HCT116 (cell line): ENCODE measurements around the gene NAALADL2. TPM values are rescaled to one million over a fixed set of nuclear protein-coding genes. Genes with fewer than 3 reads are reported as not detected.

Source experiments
- ATAC-seq: fragments of 200-7000 bp; cut with Tn5 transposase; 2 replicates; pipeline ENCODE4 v1.9.1; 2020; ENCODE audit warnings: mild to moderate bottlenecking, moderate library complexity
- BruUV-seq: library from RNA; stranded (reverse); fragments of 400-500 nt; replicated peaks from 2 replicates; lab custom pipeline; 2021; lab: Mats Ljungman, UMichigan
- CTCF ChIA-PET: fragments of 300-600 bp; sonication (Branson Sonifier 250); formaldehyde crosslinking; loops from one replicate; lab custom pipeline; 2021; ENCODE audit warnings: antibody characterized with exemption; lab: Charles Lee
- POLR2A ChIA-PET: fragments of 300-600, 350-600 bp; sonication (Branson Sonifier 250); formaldehyde crosslinking; loops from one replicate; lab custom pipeline; 2021; ENCODE audit warnings: antibody characterized with exemption; lab: Charles Lee
- RAD21 ChIA-PET, 2 experiments: fragments of 300-600 bp; sonication (Branson Sonifier 250); formaldehyde crosslinking; loops; one replicate each; lab custom pipeline; 2023; ENCODE audit warnings: low total read pairs in 2 of 2; ENCODE audit not compliant: uncharacterized antibody in 2 of 2, unreplicated experiment in 2 of 2, low non-redundant PET in 1 of 2; lab: Charles Lee
- DNase-seq: peaks from one replicate; pipeline ENCODE4 v3.0.0-alpha.2; 2010; ENCODE audit warnings: low read depth, low spot score
- H2AFZ ChIP-seq: fragments of 200-600 bp; shearing (Covaris generic), sonication (generic); 2 replicates; pipeline ENCODE4 v1.6.1; 2017; ENCODE audit warnings: low read depth, mixed run types, mixed read lengths, antibody characterized with exemption, low read length; ENCODE audit not compliant: poor library complexity, severe bottlenecking
- H3K27ac ChIP-seq: 2 replicates; pipeline ENCODE4 v1.5.1; 2012; ENCODE audit warnings: low read depth, low read length
- H3K27me3 ChIP-seq: fragments of 200-600 bp; sonication (generic); 2 replicates; pipeline ENCODE4 v1.6.1; 2016; ENCODE audit warnings: mixed run types, low read length, mixed read lengths; ENCODE audit not compliant: insufficient read depth
- H3K36me3 ChIP-seq, 2 experiments: fragments of 200-500 bp in 1 of 2; fragments of 200-600 bp in 1 of 2; sonication (Bioruptor generic) in 1 of 2; sonication (generic) in 1 of 2; 2 replicates each; pipeline versions ENCODE4 v1.5.1 to v1.6.1; 2014 to 2016; ENCODE audit warnings: low read length in 2 of 2, inconsistent platforms in 1 of 2, mixed read lengths in 1 of 2, mixed run types in 1 of 2; ENCODE audit not compliant: insufficient read depth in 2 of 2, control insufficient read depth in 1 of 2
- H3K4me1 ChIP-seq, 2 experiments: fragments of 200-600 bp in 1 of 2; sonication (generic) in 1 of 2; 2 replicates each; pipeline versions ENCODE4 v1.5.1 to v1.6.1; 2012 to 2017; ENCODE audit warnings: low read length in 2 of 2, inconsistent platforms in 1 of 2, mild to moderate bottlenecking in 1 of 2, mixed read lengths in 1 of 2, mixed run types in 1 of 2, moderate library complexity in 1 of 2; ENCODE audit not compliant: insufficient read depth in 2 of 2, control insufficient read depth in 1 of 2
- H3K4me2 ChIP-seq: fragments of 200-600 bp; sonication (generic); 2 replicates; pipeline ENCODE4 v1.6.1; 2017; ENCODE audit warnings: mixed run types, low read length, mixed read lengths
- H3K4me3 ChIP-seq, 2 experiments: fragments of 200-600 bp in 1 of 2; sonication (generic) in 1 of 2; replicated peaks in 1 of 2; 2 replicates each; pipeline ENCODE4 v1.5.1; 2011 to 2016; ENCODE audit warnings: low read length in 2 of 2, control low read depth in 1 of 2, low read depth in 1 of 2, mild to moderate bottlenecking in 1 of 2, mixed read lengths in 1 of 2, mixed run types in 1 of 2
- H3K79me2 ChIP-seq: fragments of 200-600 bp; sonication (generic); 2 replicates; pipeline ENCODE4 v1.6.1; 2017; ENCODE audit warnings: mild to moderate bottlenecking, mixed run types, low read length, moderate library complexity, mixed read lengths; ENCODE audit not compliant: insufficient read depth
- H3K9ac ChIP-seq: fragments of 200-600 bp; sonication (generic); 2 replicates; pipeline ENCODE4 v1.6.1; 2016; ENCODE audit warnings: low read length, mixed read lengths
- H3K9me2 ChIP-seq: fragments of 200-600 bp; sonication (generic), shearing (Covaris generic); 2 replicates; pipeline ENCODE4 v1.6.1; 2017; ENCODE audit warnings: mixed run types, mild to moderate bottlenecking, moderate library complexity; ENCODE audit not compliant: insufficient read depth
- H3K9me3 ChIP-seq, 2 experiments: fragments of 200-500 bp in 1 of 2; fragments of 200-600 bp in 1 of 2; sonication (Bioruptor generic) in 1 of 2; sonication (generic) in 1 of 2; 2 replicates each; pipeline ENCODE4 v1.6.1; 2014 to 2017; ENCODE audit warnings: low read length in 2 of 2, mixed read lengths in 2 of 2, inconsistent platforms in 1 of 2, low read depth in 1 of 2, mild to moderate bottlenecking in 1 of 2, mixed run types in 1 of 2, moderate library complexity in 1 of 2; ENCODE audit not compliant: control insufficient read depth in 1 of 2, insufficient read depth in 1 of 2
- H4K20me1 ChIP-seq: fragments of 200-600 bp; sonication (generic), shearing (Covaris generic); 2 replicates; pipeline ENCODE4 v1.6.1; 2017; ENCODE audit warnings: mixed run types, mild to moderate bottlenecking, moderate library complexity; ENCODE audit not compliant: insufficient read depth
- CEBPB ChIP-seq: IDR thresholded peaks from 2 replicates; pipeline ENCODE4 v1.6.1; 2012; ENCODE audit warnings: low read depth
- EGR1 ChIP-seq: IDR thresholded peaks from 2 replicates; pipeline ENCODE4 v1.6.1; 2012; ENCODE audit warnings: low read depth
- ELF1 ChIP-seq: IDR thresholded peaks from 2 replicates; pipeline ENCODE4 v1.6.1; 2012; ENCODE audit warnings: low read depth, borderline replicate concordance
- EZH2 ChIP-seq: fragments of 200-600 bp; sonication (generic); IDR thresholded peaks from 2 replicates; pipeline ENCODE4 v1.6.1; 2017; ENCODE audit warnings: antibody characterized with exemption, mixed run types
- JUND ChIP-seq: IDR thresholded peaks from 2 replicates; pipeline ENCODE4 v1.6.1; 2012
- SRF ChIP-seq: IDR thresholded peaks from 2 replicates; pipeline ENCODE4 v1.6.1; 2012; ENCODE audit warnings: low read depth
- TCF7L2 ChIP-seq: IDR thresholded peaks from 2 replicates; pipeline ENCODE4 v1.7.0; 2011; ENCODE audit warnings: borderline replicate concordance, inconsistent platforms; ENCODE audit not compliant: insufficient read depth, insufficient read length; ENCODE audit errors: extremely low read depth
- YY1 ChIP-seq: IDR thresholded peaks from 2 replicates; pipeline ENCODE4 v1.6.1; 2011; ENCODE audit warnings: low read length, low read depth, moderate library complexity, mild to moderate bottlenecking; ENCODE audit not compliant: insufficient replicate concordance; ENCODE audit errors: extremely low read depth
- intact Hi-C: fragments of 100-400 bp; cut with micrococcal nuclease; formaldehyde crosslinking; loops from 2 replicates; pipeline ENCODE4 v1.10.0; 2022
- total RNA-seq: library from RNA; stranded (reverse); gene quantifications from one replicate; pipeline ENCODE4 v1.2.1, GENCODE V29; 2021; ENCODE audit not compliant: unreplicated experiment
- TF ChIP-seq, protein P1 (sequence below): IDR thresholded peaks from 2 replicates; pipeline ENCODE4 v1.6.1; 2012
- TF ChIP-seq, protein P2 (sequence below): IDR thresholded peaks from 2 replicates; pipeline ENCODE4 v1.6.1; 2012; ENCODE audit warnings: low read depth

NAALADL2 gene
- total RNA-seq, 1 experiment from 2014 or later, result 2.9 TPM

DNA sequence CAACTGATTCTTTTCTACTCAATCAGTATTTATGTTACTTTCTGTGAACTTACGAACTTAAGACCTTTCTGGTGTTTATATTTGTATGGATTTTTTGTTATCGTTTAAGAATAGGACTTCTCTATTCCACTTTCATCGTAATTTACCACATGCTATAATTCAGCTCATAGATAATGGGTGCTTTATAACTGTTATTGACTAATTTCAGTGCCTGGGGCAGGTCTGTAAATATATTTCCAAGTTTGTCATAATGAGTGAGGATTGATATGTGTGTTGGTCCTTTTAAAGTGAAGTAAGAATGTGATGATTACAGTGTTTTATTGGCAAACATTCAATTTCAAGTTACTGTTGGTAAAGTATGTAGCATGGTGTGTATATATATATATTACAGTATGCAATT, 1.8 kb upstream of the NAALADL2 start (continued):
- no peak for TF ChIP-seq SRF
- TF ChIP-seq EZH2, result no peak

DNA sequence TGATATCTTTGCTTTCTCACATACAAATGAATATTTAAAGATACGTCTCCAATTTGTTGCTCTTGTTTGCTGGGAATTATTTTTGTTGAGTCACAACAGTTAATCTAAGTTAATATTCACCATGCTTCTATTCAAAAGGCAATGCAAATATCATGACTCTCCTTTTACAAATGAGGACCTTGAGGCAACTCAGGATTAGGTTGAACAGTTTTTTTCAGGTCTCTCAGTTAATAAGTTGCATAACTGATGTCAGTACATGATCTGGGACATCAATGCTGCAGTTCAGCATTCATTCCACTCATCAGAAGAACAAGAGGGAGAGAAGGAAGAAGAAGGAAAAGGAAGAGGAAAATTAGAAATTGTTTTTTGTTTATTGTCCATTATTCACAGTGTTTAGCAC, 781 bp upstream of the NAALADL2 start:
- no peak overlapping the region for H3K27ac ChIP-seq
- POLR2A ChIA-PET, result no interaction called here
- intact Hi-C loops, result no loop called here
- peak overlapping the region; percentile 59 for H2AFZ ChIP-seq
- H3K9me2 ChIP-seq, result no peaks in the 10 kb centered on the region
- no peak overlapping the region for H3K9ac ChIP-seq
- TF ChIP-seq EGR1 (no peak), ELF1 (no peak), YY1 (no peak), TCF7L2 (no peak), JUND (no peak)
- TF ChIP-seq, protein P1, sequence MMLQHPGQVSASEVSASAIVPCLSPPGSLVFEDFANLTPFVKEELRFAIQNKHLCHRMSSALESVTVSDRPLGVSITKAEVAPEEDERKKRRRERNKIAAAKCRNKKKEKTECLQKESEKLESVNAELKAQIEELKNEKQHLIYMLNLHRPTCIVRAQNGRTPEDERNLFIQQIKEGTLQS, result no peak
- DNase-seq, result no peak
- no TSS peak for BruUV-seq
- no peak for ATAC-seq
- RAD21 ChIA-PET, result no interaction called here
- H3K79me2 ChIP-seq, result no peaks in the 10 kb centered on the region
- CTCF ChIA-PET, result no interaction called here
- H4K20me1 ChIP-seq, result no peaks in the 10 kb centered on the region
- no peak overlapping the region for H3K4me3 ChIP-seq
- no peaks in the 10 kb centered on the region for H3K27me3 ChIP-seq
- peaks cover 15 to 28% of the 10 kb centered on the region in 2 experiments for H3K4me1 ChIP-seq
- H3K4me2 ChIP-seq, result no peak overlapping the region
- H3K9me3 ChIP-seq, result no peaks in the 10 kb centered on the region
- H3K36me3 ChIP-seq, result no peaks in the 10 kb centered on the region

- BruUV-seq, result no TSS peak
- DNase-seq, result no peak
These were observed 622 bp downstream of the NAALADL2 start for GRCh38 chr3:174859756-174860155.

More at GRCh38 chr3:174859756-174860155, 622 bp downstream of the NAALADL2 start:
- Histone ChIP-seq H3K79me2 (no peaks in the 10 kb centered on the region), H3K9ac (no peak overlapping the region), H4K20me1 (no peaks in the 10 kb centered on the region), H3K27ac (no peak overlapping the region), H3K36me3 (no peaks in the 10 kb centered on the region), H3K4me1 (peaks cover 18 to 36% of the 10 kb centered on the region in 2 experiments), H3K4me3 (no peak overlapping the region), H3K4me2 (peak overlapping the region; percentile 46; the same call in 1 of the 2 replicates), H3K27me3 (no peaks in the 10 kb centered on the region), H3K9me2 (no peaks in the 10 kb centered on the region), H2AFZ (peak overlapping the region; percentile 59), H3K9me3 (no peaks in the 10 kb centered on the region)
- intact Hi-C loops, result loop anchor here (10.0 kb wide), 1 partner anchor 265 kb away; no protein-coding TSS in a partner anchor
- no peak for ATAC-seq
- TF ChIP-seq, protein P2, sequence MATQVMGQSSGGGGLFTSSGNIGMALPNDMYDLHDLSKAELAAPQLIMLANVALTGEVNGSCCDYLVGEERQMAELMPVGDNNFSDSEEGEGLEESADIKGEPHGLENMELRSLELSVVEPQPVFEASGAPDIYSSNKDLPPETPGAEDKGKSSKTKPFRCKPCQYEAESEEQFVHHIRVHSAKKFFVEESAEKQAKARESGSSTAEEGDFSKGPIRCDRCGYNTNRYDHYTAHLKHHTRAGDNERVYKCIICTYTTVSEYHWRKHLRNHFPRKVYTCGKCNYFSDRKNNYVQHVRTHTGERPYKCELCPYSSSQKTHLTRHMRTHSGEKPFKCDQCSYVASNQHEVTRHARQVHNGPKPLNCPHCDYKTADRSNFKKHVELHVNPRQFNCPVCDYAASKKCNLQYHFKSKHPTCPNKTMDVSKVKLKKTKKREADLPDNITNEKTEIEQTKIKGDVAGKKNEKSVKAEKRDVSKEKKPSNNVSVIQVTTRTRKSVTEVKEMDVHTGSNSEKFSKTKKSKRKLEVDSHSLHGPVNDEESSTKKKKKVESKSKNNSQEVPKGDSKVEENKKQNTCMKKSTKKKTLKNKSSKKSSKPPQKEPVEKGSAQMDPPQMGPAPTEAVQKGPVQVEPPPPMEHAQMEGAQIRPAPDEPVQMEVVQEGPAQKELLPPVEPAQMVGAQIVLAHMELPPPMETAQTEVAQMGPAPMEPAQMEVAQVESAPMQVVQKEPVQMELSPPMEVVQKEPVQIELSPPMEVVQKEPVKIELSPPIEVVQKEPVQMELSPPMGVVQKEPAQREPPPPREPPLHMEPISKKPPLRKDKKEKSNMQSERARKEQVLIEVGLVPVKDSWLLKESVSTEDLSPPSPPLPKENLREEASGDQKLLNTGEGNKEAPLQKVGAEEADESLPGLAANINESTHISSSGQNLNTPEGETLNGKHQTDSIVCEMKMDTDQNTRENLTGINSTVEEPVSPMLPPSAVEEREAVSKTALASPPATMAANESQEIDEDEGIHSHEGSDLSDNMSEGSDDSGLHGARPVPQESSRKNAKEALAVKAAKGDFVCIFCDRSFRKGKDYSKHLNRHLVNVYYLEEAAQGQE, result no peak
- TF ChIP-seq CEBPB, result peak; percentile 79
- CTCF ChIA-PET, result no interaction called here
- POLR2A ChIA-PET, result no interaction called here
- RAD21 ChIA-PET, result no interaction called here
